PC-3 (cell line): Measurements from ENCODE around the gene SYT14.
"Not testable (repeated sequence)": the region's sequence is repeated elsewhere in the genome, so short reads cannot be mapped to it uniquely, and the experiment has no call there.

Experiments used
- CTCF ChIP-seq: fragments of 300-600 bp; sonication (generic); conservative IDR thresholded peaks from 2 replicates; pipeline ENCODE4 v1.5.1; 2017; ENCODE audit warnings: antibody characterized with exemption, low read depth, mild to moderate bottlenecking, low read length
- EZH2 ChIP-seq: fragments of 300-600 bp; sonication (generic); IDR thresholded peaks from one replicate; pipeline ENCODE4 v1.6.1; 2017; ENCODE audit warnings: antibody characterized with exemption, mild to moderate bottlenecking, low read length; ENCODE audit not compliant: unreplicated experiment
- EZH2phosphoT487 ChIP-seq: fragments of 300-600 bp; sonication (generic); IDR thresholded peaks from 2 replicates; pipeline ENCODE4 v1.6.1; 2018; ENCODE audit warnings: mild to moderate bottlenecking, antibody characterized with exemption, low read length, borderline replicate concordance

- TF ChIP-seq CTCF, EZH2, EZH2phosphoT487: not testable (repeated sequence)
Observed at GRCh38 chr1:210187849-210188606, 250.0 kb downstream of the SYT14 start.
